TTC549 (cell line): Measurements from ENCODE around the gene MAGEH1.

Experiments used
- FAIRE-seq: peaks from 2 replicates; lab custom pipeline; 2012; peaks lifted over from hg19 to GRCh38; lab: Jason Lieb, UNC

Gene MAGEH1

DNA sequence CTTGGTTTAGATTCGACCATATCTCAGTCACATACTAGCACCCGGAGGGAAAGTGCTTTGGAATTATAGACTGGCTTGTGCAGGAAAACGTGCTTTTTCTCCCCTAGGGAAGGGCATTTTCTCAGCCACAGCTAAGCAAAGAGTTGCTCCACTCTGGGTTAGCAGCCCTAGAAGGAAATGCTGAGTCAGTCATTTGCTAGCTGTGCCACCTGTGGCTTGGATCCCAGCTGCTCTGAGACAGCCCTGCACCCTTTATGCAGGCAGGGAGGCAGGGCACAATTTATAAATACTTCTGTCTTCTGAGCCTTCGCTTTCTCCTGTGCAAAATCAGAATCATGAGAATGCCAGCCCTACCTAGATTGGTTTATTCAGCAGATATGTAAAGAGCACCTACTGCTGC, 39.0 kb downstream of the MAGEH1 start:
- no peak for FAIRE-seq
